ENCODE data around the gene PYCARD. TPM values are rescaled to one million over a fixed set of nuclear protein-coding genes. Genes with fewer than 3 reads are reported as not detected.

PYCARD gene
- total RNA-seq, 1 experiment from 2014 or later: 37.5 TPM

DNA sequence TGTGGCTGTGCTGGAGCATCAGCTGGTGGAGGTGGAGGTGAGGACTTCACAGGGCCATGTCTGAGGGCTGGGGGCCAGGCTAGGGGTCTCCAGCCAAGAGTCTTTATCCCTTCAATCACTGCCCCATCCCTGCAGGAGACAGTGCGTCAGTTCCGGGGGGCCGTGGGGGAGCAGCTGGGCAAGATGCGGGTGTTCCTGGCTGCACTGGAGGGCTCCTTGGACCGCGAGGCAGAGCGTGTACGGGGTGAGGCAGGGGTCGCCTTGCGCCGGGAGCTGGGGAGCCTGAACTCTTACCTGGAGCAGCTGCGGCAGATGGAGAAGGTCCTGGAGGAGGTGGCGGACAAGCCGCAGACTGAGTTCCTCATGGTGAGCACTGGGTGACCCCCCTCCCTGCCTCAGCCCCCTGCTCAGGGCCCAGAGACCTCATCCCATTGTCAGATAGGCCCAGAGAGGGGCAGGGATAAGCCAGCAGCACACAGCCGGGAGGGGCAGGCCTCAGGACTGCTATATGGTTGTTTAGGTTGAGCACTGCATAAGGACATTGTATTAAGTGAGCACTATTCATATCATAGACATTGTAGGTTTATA is 16.7 kb upstream of the PYCARD start:
- H3K36me3 Mint-ChIP-seq (ENCODE audit: insufficient read depth in 1 of 3, low read depth in 3 of 3): no peaks in the 10 kb centered on the region
- WGBS (ENCODE audit: extremely low coverage, insufficient read length, low lambda C conversion rate): no CpG with 5 or more reads among the region's 15 CpGs
- no peak overlapping the region for H4K91ac ChIP-seq (ENCODE audit: insufficient read length, low read depth, low read length)

More for the DNA sequence above, 16.7 kb upstream of the PYCARD start:
- no peak overlapping the region for H3T11ph ChIP-seq (ENCODE audit: low read length)
- no peak overlapping the region for H3K18ac ChIP-seq (ENCODE audit: insufficient read length, low read depth, low read length)
- no peak overlapping the region for H3K27ac ChIP-seq (ENCODE audit: insufficient read length, low read depth, low read length)
- no peak overlapping the region for H3K4ac ChIP-seq (ENCODE audit: low read depth, low read length)
- no peak for DNase-seq
- H3K4me1 ChIP-seq (ENCODE audit: insufficient read depth, low read length): no peaks in the 10 kb centered on the region
- H3K9me3 Mint-ChIP-seq: no peaks in the 10 kb centered on the region
- no peak overlapping the region for H3K27ac Mint-ChIP-seq
- H3K4me1 Mint-ChIP-seq: peaks cover 13 to 14% of the 10 kb centered on the region in 2 experiments
- no peak overlapping the region for H4K8ac ChIP-seq (replicated peaks; ENCODE audit: insufficient read length, low read depth, low read length)
- H3K4me3 Mint-ChIP-seq: no peak overlapping the region
- no peak overlapping the region for H2AK5ac ChIP-seq (ENCODE audit: insufficient read length, low read length)
- H2BK20ac ChIP-seq (ENCODE audit: low read depth, low read length, poor library complexity, severe bottlenecking): no peak overlapping the region
- H2BK12ac ChIP-seq (ENCODE audit: insufficient read length, low read depth, low read length): no peak overlapping the region
- no peak overlapping the region for H3K56ac ChIP-seq (ENCODE audit: insufficient read length, low read depth, low read length)
- TF ChIP-seq, protein P1, sequence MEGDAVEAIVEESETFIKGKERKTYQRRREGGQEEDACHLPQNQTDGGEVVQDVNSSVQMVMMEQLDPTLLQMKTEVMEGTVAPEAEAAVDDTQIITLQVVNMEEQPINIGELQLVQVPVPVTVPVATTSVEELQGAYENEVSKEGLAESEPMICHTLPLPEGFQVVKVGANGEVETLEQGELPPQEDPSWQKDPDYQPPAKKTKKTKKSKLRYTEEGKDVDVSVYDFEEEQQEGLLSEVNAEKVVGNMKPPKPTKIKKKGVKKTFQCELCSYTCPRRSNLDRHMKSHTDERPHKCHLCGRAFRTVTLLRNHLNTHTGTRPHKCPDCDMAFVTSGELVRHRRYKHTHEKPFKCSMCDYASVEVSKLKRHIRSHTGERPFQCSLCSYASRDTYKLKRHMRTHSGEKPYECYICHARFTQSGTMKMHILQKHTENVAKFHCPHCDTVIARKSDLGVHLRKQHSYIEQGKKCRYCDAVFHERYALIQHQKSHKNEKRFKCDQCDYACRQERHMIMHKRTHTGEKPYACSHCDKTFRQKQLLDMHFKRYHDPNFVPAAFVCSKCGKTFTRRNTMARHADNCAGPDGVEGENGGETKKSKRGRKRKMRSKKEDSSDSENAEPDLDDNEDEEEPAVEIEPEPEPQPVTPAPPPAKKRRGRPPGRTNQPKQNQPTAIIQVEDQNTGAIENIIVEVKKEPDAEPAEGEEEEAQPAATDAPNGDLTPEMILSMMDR (conservative IDR thresholded peaks at IDR 0.05): no peak
- no peak overlapping the region for H2BK15ac ChIP-seq (ENCODE audit: low read depth, low read length)
- no peak overlapping the region for H2BK5ac ChIP-seq (ENCODE audit: insufficient read length, low read length)
- peaks cover 24% of the 10 kb centered on the region for H3K23me2 ChIP-seq (ENCODE audit: insufficient read length, low read depth, low read length, poor library complexity, severe bottlenecking)
- no peak overlapping the region for H3K14ac ChIP-seq (ENCODE audit: insufficient read depth, low read length)
- H3K9me3 ChIP-seq (ENCODE audit: control insufficient read depth, low read depth, low read length): no peaks in the 10 kb centered on the region
- no peaks in the 10 kb centered on the region for H3K79me1 ChIP-seq (ENCODE audit: insufficient read depth, low read depth, low read length, poor library complexity, severe bottlenecking)
- H3K23ac ChIP-seq (ENCODE audit: insufficient read length, low read depth, low read length): no peak overlapping the region
- H3K79me2 ChIP-seq (ENCODE audit: insufficient read depth, low read length): no peaks in the 10 kb centered on the region
- H2AFZ ChIP-seq (ENCODE audit: low read length): no peak overlapping the region
- H3K9ac ChIP-seq (ENCODE audit: extremely low read depth, insufficient read length, low read length): no peak overlapping the region
- no peak overlapping the region for H4K5ac ChIP-seq (ENCODE audit: insufficient read length, low read depth, low read length)
- H3K27me3 Mint-ChIP-seq (ENCODE audit: low read depth): peaks cover 54% of the 10 kb centered on the region
- H2BK120ac ChIP-seq (ENCODE audit: low read depth, low read length, poor library complexity, severe bottlenecking): no peak overlapping the region
- H4K20me1 ChIP-seq (ENCODE audit: control insufficient read depth, insufficient read depth, insufficient read length): no peaks in the 10 kb centered on the region
- H3K4me2 ChIP-seq (ENCODE audit: insufficient read depth, insufficient read length, low read length): no peak overlapping the region
- H3K27me3 ChIP-seq (ENCODE audit: insufficient read depth, low read length): peaks cover 15% of the 10 kb centered on the region; the same call in 1 of the 2 replicates

Data from H9 (cell line).